Esophagus squamous epithelium (tissue), 5 donors: ENCODE data around the gene RALGPS1. TPM values are rescaled to one million over a fixed set of nuclear protein-coding genes. Genes with fewer than 3 reads are reported as not detected.

Experiments
- DNase-seq: peaks from one replicate; lab custom pipeline; 2025; lab: John Stamatoyannopoulos, UW
- H3K27ac ChIP-seq, 4 donors: fragments of 200-600 bp; sonication (generic); one replicate each; pipeline ENCODE4 v1.5.1; 2016 to 2019; ENCODE audit warnings: mild to moderate bottlenecking in 1 of 4
- H3K27me3 ChIP-seq, 4 donors: fragments of 200-600 bp; sonication (generic); 1 replicate in 3 of 4; 2 replicates in 1 of 4; pipeline versions ENCODE4 v1.5.1 to v1.6.0; 2017 to 2021; ENCODE audit warnings: antibody characterized with exemption in 1 of 4
- H3K36me3 ChIP-seq, 3 donors: fragments of 200-600 bp; sonication (generic); one replicate each; pipeline ENCODE4 v1.5.1; 2016 to 2019
- H3K4me1 ChIP-seq, 3 donors: fragments of 200-600 bp; sonication (generic); one replicate each; pipeline ENCODE4 v1.5.1; 2017 to 2019
- H3K4me3 ChIP-seq, 4 donors: fragments of 200-600 bp; sonication (generic); 1 replicate in 3 of 4; 2 replicates in 1 of 4; pipeline ENCODE4 v1.5.1; 2016 to 2019; ENCODE audit warnings: mild to moderate bottlenecking in 2 of 4, moderate library complexity in 1 of 4
- H3K9me3 ChIP-seq, 3 donors: fragments of 200-600 bp; sonication (generic); one replicate each; pipeline ENCODE4 v1.5.1; 2016 to 2019
- CTCF ChIP-seq, 6 experiments: fragments of 450-650 bp in 4 of 6; fragments of 200-600 bp in 2 of 6; sonication (generic) in 2 of 6; IDR thresholded peaks; one replicate each; pipeline ENCODE4 v1.5.1; 2016 to 2019; ENCODE audit warnings: antibody characterized with exemption in 6 of 6, mild to moderate bottlenecking in 4 of 6, moderate library complexity in 4 of 6
- POLR2A ChIP-seq, 4 donors: fragments of 450-650 bp; IDR thresholded peaks; one replicate each; pipeline ENCODE4 v1.6.1; 2017; ENCODE audit warnings: antibody characterized with exemption in 4 of 4, mild to moderate bottlenecking in 4 of 4, moderate library complexity in 3 of 4
- WGBS, 2 donors: methylation state at CpG; one replicate each; pipeline ENCODE4 v1.1.5; 2018; 5-methylcytosine and 5-hydroxymethylcytosine counted together
- intact Hi-C: fragments of 100-400 bp; cut with DNase I; formaldehyde crosslinking; loops from one replicate; pipeline ENCODE4 v1.15.0; 2022
- total RNA-seq, 4 donors: library from RNA; depleted of rRNA; stranded (reverse); fragments of >200 nt; gene quantifications; one replicate each; pipeline ENCODE4 v1.1.0, GENCODE V29; 2016
- donor health status: DM: yes; HTN: yes; CAD: no.

RALGPS1 gene
- total RNA-seq, 4 donors from 2014 or later = 3.0 to 16.4 (median 10.6) TPM

GRCh38 chr9:127136880-127137639 is 222.5 kb downstream of the RALGPS1 start:
- DNase-seq = no peak
- H3K4me1 ChIP-seq = peaks cover 15 to 55% (median 34%) of the 10 kb centered on the region in 3 donors
- H3K4me3 ChIP-seq = no peak overlapping the region
- no peaks in the 10 kb centered on the region for H3K36me3 ChIP-seq
- H3K27ac ChIP-seq = no peak overlapping the region
- TF ChIP-seq POLR2A (IDR thresholded peaks at IDR 0.05) (no peak), CTCF (IDR thresholded peaks at IDR 0.05) (no peak)
- 78 to 89% methylated on average over 3 to 5 of the region's 5 CpGs for WGBS, 2 donors
- H3K9me3 ChIP-seq = no peaks in the 10 kb centered on the region
- H3K27me3 ChIP-seq = no peaks in the 10 kb centered on the region
- intact Hi-C loops = no loop called here

- Histone ChIP-seq H3K27ac (no peak overlapping the region), H3K27me3 (no peaks in the 10 kb centered on the region), H3K4me3 (no peak overlapping the region), H3K9me3 (no peaks in the 10 kb centered on the region), H3K36me3 (no peaks in the 10 kb centered on the region), H3K4me1 (peaks cover 15 to 50% (median 28%) of the 10 kb centered on the region in 3 donors)
- intact Hi-C loops = no loop called here
- WGBS, 2 donors = 91 to 95% methylated on average over 11 of the region's 11 CpGs
- TF ChIP-seq CTCF (IDR thresholded peaks at IDR 0.05) (no peak), POLR2A (IDR thresholded peaks at IDR 0.05) (no peak)
- DNase-seq = no peak
Observed at GRCh38 chr9:127137640-127138360, 223.2 kb downstream of the RALGPS1 start.

- Histone ChIP-seq H3K27me3 (no peaks in the 10 kb centered on the region), H3K4me1 (peaks cover 13 to 43% (median 22%) of the 10 kb centered on the region in 3 donors), H3K9me3 (no peaks in the 10 kb centered on the region), H3K27ac (no peak overlapping the region), H3K36me3 (no peaks in the 10 kb centered on the region), H3K4me3 (no peak overlapping the region)
- intact Hi-C loops = no loop called here
- DNase-seq = no peak
- no peak for TF ChIP-seq CTCF (IDR thresholded peaks at IDR 0.05)
- no peak for TF ChIP-seq POLR2A (IDR thresholded peaks at IDR 0.05)
- WGBS, 2 donors = 93 to 96% methylated on average over 2 to 4 of the region's 4 CpGs
Observed at GRCh38 chr9:127138444-127138843, 223.9 kb downstream of the RALGPS1 start.

GRCh38 chr9:127139071-127139731 is 224.6 kb downstream of the RALGPS1 start:
- H3K4me3 ChIP-seq = no peak overlapping the region
- no peaks in the 10 kb centered on the region for H3K27me3 ChIP-seq
- H3K9me3 ChIP-seq = no peaks in the 10 kb centered on the region
- 57 to 83% methylated on average over 3 to 4 of the region's 8 CpGs for WGBS, 2 donors
- H3K4me1 ChIP-seq = peaks cover 5 to 43% (median 14%) of the 10 kb centered on the region in 3 donors
- TF ChIP-seq POLR2A (IDR thresholded peaks at IDR 0.05) (no peak), CTCF (IDR thresholded peaks at IDR 0.05) (no peak)
- no peaks in the 10 kb centered on the region for H3K36me3 ChIP-seq
- intact Hi-C loops = no loop called here
- H3K27ac ChIP-seq = no peak overlapping the region
- DNase-seq = no peak
